Fibroblast of gingiva (primary cell): ENCODE results near the gene VAT1L.

Source experiments
- DNase-seq: peaks from one replicate; pipeline ENCODE4 v3.0.0-alpha.2; 2011; ENCODE audit warnings: low read depth

The VAT1L gene

GRCh38 chr16:77788181-77789084 is at the start of gene VAT1L:
Gene VAT1L, plus strand, starts transcription at chr16:77788564. Its CDS starts 119 bp downstream, at chr16:77788683.
- peak; percentile 45 for DNase-seq

- no peak for DNase-seq
Measured at GRCh38 chr16:77738706-77739558, 49.4 kb upstream of the VAT1L start.

GRCh38 chr16:77739559-77739892 is 48.8 kb upstream of the VAT1L start:
- no peak for DNase-seq

- DNase-seq = no peak
Measured at GRCh38 chr16:77744141-77744540, 44.2 kb upstream of the VAT1L start.

GRCh38 chr16:77745972-77746371 is 42.4 kb upstream of the VAT1L start:
- DNase-seq = no peak

- DNase-seq = no peak
Measured at GRCh38 chr16:77748421-77749005, 39.9 kb upstream of the VAT1L start.

- DNase-seq = no peak
Measured at GRCh38 chr16:77749415-77749814, 38.9 kb upstream of the VAT1L start.

GRCh38 chr16:77758046-77758445 is 30.3 kb upstream of the VAT1L start:
- DNase-seq = no peak

- no peak for DNase-seq
Measured at GRCh38 chr16:77758508-77758907, 29.9 kb upstream of the VAT1L start.

- DNase-seq = no peak
Measured at GRCh38 chr16:77759201-77759600, 29.2 kb upstream of the VAT1L start.

GRCh38 chr16:77759821-77760220 is 28.5 kb upstream of the VAT1L start:
- no peak for DNase-seq

- no peak for DNase-seq
Measured at GRCh38 chr16:77760800-77761199, 27.6 kb upstream of the VAT1L start.

GRCh38 chr16:77761204-77761603 is 27.2 kb upstream of the VAT1L start:
- DNase-seq = no peak

GRCh38 chr16:77762262-77762661 is 26.1 kb upstream of the VAT1L start:
- DNase-seq = no peak

- no peak for DNase-seq
Measured at GRCh38 chr16:77763994-77764393, 24.4 kb upstream of the VAT1L start.

GRCh38 chr16:77767211-77767610 is 21.2 kb upstream of the VAT1L start:
- DNase-seq = no peak

- DNase-seq = no peak
Measured at GRCh38 chr16:77767826-77768225, 20.5 kb upstream of the VAT1L start.

- no peak for DNase-seq
Measured at GRCh38 chr16:77775911-77776909, 12.2 kb upstream of the VAT1L start.

GRCh38 chr16:77777745-77778144 is 10.6 kb upstream of the VAT1L start:
- no peak for DNase-seq

- DNase-seq = peak; percentile 25
Measured at GRCh38 chr16:77780378-77780837, 8.0 kb upstream of the VAT1L start.

GRCh38 chr16:77781091-77781490 is 7.3 kb upstream of the VAT1L start:
- no peak for DNase-seq
